Measurements from ENCODE around the gene BCS1L. TPM values are rescaled to one million over a fixed set of nuclear protein-coding genes. Genes with fewer than 3 reads are reported as not detected.

Gene BCS1L
- total RNA-seq, 1 donor from 2014 or later = 38.7 TPM

- DNase-seq (ENCODE audit: low spot score) = no peak
- ATAC-seq = no peak
These were observed 52.1 kb downstream of the BCS1L start for GRCh38 chr2:218711550-218711929.

Other genes with a start within 250 kb of the BCS1L start
- gene VIL1, start 240.6 kb upstream of the BCS1L start, total RNA-seq = 2.6 TPM
- 4.8 TPM for gene USP37, start 91.3 kb upstream of the BCS1L start, total RNA-seq
- gene CNOT9, start 90.8 kb upstream of the BCS1L start, total RNA-seq = 14.1 TPM
- gene PLCD4, start 51.8 kb upstream of the BCS1L start, total RNA-seq = 0.43 TPM
- 9.8 TPM for gene ZNF142, start 60 bp upstream of the BCS1L start, total RNA-seq
- gene RNF25, start 12.3 kb downstream of the BCS1L start, total RNA-seq = 9.0 TPM
- gene STK36, start 12.4 kb downstream of the BCS1L start, total RNA-seq = 16.0 TPM
- 7.4 TPM for gene TTLL4, start 51.2 kb downstream of the BCS1L start, total RNA-seq
- 263 TPM for gene CYP27A1, start 122.5 kb downstream of the BCS1L start, total RNA-seq
- gene PRKAG3, start 172.1 kb downstream of the BCS1L start, total RNA-seq = not detected
- 0.28 TPM for gene WNT6, start 200.1 kb downstream of the BCS1L start, total RNA-seq
- not detected for gene WNT10A, start 221.2 kb downstream of the BCS1L start, total RNA-seq